GM12891 (cell line): Measurements from ENCODE around the gene ETV7.

Experiments
- POLR2A ChIP-seq: IDR thresholded peaks from 2 replicates; pipeline ENCODE4 v1.6.1; 2011; ENCODE audit warnings: low read depth, low read length, control low read depth
- POLR2AphosphoS5 ChIP-seq: IDR thresholded peaks from 2 replicates; pipeline ENCODE4 v1.6.1; 2011; ENCODE audit warnings: low read depth, low read length, control low read depth

DNA sequence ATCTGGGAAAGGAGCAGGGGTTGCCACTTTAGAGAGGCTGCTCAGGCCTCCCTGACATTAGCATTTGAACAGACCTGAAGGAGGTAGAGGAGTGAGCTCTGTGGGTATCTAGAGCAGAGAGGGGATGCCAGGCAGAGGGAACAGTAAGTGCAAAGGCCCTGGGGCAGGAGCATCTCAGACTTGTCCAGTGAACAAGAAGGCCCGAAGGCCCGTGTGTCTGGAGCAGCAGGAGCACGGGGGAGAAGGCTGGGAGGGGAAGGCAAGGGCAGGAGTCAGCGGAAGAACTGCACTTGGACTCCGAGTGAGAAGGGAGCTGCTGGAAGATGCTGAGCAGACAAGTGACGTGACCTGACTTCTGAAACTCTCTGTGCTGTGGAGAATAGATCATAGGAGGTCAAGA, 15.4 kb downstream of the ETV7 start:
- TF ChIP-seq POLR2AphosphoS5: no peak
- TF ChIP-seq POLR2A: no peak
